HG03520 (cell line): ENCODE measurements around the gene ZNFX1.
"Not testable (repeated sequence)": the region's sequence is repeated elsewhere in the genome, so short reads cannot be mapped to it uniquely, and the experiment has no call there.

ENCODE experiments used
- ATAC-seq: cut with Tn5 transposase; IDR thresholded peaks from one replicate; pipeline ENCODE4 v1.9.1; 2021; ENCODE audit warnings: mild to moderate bottlenecking, moderate library complexity; ENCODE audit not compliant: unreplicated experiment

Gene ZNFX1

DNA sequence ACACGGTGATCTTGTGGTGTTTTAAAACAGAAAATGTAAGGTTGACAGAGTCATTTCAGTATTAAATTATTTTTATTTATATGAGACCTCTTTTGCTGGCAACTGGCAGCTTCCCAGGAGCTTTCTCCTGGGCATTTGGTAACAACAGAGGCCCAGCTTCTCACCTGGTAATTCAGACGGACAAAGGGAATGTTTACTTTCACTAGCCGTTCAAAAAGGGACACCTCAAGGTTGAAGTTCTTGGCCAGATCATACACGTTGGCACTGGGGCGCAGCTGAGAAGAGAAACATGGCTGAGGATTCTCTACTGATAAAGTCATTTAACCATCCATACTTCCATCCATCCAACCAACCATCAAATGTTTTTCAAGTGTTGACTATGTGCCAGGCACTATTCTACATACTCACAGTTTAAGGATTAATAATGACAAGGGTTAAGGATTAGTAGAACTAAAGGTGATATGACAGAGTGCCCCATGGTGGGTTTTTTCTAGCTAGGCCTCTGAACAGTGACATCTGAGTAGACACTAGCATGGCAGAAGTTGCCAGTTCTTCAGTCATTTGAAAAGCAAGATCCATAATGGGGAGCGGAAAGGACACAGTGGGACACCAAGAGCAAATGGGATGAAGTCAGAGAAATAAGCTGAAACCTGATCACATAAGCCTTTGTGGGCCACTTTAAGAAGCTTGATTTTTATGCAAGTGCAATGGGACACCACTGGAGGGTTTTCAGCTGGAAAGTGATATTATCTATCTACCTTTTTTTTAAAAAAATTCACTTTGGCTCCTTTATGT lies 25.1 kb downstream of the ZNFX1 start:
- ATAC-seq: no peak

DNA sequence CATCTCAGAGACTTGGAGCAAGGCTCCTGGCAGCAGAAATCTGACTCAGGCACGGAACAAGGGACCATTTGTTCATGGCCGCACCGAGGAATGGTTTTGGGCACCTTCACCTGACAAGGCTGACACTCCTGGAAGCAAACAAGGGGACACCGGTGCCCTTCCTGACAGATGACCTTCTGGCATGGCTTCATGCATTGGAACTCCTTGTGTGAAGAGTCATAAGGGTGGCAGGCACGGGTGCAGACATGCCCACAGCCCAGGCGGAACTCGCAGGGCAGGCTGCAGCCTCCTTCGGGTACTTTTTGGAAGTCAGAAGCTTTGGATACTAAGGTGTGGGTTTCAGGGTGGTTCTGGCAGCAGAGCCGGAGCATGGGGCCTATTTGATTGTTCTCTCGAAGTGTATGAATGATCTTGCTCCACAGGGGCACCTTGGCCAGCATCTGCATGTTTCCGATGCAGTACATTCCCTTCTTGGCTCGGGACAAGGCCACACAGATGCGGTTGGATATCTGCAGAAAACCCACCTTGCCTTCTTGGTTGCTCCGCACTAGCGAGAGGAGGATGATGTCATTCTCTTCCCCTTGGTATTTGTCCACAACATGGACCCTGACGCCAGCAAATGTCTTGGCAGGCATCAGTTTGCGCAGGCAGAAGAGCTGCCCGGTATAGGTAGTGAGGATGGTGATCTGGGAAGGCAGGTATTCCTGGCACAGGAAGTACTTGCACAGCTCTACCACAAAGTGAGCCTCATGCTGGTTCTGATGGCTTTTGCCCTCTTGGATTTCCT lies 28.8 kb downstream of the ZNFX1 start:
- ATAC-seq: no peak

DNA sequence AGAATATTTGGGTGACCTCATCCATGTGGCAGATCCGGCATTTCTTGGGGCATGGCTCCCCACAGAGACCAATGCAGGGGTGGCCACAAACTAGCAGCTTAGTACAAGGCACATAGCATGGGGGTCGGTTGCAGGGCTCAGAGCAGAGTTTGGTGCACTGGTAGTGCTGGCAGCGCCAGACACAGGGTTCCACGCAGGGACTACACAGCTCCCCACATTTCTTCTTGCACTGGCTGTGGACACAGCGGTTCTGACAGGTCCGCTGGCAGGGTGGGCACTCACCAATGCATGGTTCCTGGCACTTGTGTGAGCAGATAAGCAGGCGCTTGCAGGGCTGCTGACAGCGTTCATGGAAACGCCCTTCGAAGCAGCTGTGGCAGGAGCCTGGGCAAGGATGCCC lies 29.6 kb downstream of the ZNFX1 start:
- no peak for ATAC-seq

DNA sequence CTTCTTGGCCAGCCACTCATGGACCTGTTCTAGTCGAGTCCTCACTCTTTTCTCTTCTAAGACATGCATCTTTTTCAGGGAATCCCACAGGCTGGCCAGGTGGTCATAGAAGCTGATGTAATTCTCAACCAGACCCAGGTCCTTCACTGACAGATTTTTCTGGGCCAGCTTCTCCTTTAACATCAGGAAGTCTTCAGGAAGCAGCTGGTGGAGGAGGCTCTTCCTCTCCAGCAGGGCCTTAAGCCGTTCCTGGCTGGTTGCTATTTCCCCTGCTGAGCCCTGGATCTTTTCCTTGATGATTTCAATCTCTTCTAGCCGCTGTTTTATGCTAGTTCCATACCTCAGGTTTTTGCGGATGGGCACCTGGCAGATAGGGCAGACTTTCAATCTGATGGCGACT lies 30.1 kb downstream of the ZNFX1 start:
- ATAC-seq: no peak

DNA sequence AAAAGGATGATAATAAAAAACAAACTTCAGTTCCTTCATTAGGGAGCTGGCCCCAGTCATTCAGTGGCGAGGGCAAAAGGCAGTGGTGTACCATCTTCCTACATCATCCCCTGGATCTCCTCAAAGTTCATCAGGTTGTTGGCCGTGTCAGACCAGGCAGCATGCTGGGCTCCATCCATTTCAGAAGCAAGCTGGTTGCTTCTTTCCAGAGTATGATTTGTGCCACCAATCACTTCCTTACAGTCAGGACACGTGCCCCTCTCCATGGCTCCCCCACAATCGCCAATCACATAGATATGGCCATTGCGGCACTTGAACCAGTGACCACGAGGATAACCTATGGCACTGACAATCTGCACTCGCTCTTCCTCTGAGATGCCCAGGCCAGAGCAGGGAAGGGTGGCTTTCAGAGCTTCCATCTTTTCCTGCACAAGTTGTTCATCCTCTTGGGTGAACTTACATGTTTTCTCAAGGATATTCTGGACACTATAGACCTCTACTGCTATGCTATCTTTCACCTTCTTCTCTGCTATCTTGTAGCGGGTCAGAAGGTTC lies 30.6 kb downstream of the ZNFX1 start:
- no peak for ATAC-seq

DNA sequence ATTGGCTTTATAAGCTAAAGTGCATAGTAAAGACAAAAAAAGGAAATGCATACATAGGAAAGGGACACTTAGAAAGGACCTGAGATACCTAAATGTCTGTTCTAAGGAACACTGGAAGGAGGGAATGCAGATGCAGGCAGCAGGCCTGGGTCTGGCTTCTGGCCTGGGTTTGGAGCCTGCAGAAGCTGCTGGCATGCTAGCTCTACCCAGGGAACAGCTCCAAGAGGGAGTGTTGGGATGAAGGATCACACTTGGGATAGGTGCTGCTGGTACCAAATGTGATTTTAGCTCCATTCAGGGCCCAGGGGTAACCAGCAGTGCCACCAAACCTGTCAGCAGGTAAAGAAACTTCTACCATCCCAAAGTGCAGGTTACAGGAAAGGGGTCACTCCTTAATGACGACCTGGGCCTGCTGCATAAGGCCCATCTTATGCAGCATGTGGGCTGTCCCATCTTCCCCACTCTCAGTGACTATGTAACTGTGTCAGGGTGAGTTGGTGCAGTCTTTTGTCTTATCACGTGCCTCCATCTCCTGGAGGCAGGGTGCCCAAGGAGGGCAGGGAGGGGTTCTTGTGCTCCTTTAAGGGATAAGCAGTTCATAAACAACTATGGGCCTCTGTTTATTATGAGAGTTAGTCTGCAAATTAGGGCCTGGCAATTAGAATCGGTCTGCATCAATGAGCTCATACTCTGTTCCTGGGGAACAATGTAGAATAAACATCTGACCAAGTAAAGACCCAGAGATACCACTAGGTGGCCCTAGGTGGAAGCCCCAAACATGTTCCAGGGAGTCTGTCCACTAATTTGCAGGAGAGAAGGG lies 31.7 kb downstream of the ZNFX1 start:
- ATAC-seq: no peak

DNA sequence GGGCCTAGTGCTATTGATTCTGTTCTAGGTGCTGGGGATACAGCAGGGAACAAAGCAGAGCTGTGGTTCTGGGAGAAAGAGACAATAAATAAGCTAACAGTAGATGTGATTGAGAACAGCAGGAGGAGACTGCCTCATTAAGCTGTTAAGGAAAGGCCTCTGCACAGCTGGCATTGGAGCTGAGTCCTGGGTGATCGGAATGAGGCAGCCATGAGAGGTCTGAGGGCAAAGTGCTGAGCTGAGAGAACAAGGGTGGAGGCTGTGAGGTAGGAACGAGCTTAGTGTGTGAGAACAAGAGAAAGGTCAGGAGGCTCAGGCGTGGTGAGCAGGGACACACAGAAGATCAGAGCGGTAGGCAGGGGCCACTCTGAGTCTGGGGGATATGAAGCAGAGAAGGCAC lies 40.3 kb downstream of the ZNFX1 start:
- ATAC-seq: no peak

DNA sequence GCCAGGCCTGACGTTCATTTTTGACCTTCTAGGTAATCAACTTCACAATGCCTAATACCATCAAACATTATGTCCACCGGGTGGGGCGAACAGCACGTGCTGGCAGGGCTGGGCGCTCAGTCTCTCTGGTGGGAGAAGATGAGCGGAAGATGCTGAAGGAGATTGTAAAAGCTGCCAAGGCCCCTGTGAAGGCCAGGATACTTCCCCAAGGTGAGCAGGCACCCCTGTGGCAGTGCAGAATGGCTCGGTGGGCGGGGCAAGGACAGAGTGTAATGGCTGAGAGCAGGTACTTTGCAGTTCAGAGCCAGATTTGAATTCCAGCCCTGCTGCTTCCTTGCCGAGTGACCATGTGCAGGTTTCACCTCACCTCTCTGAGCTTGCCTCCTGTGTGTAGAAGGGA lies 41.6 kb downstream of the ZNFX1 start:
- ATAC-seq: no peak

DNA sequence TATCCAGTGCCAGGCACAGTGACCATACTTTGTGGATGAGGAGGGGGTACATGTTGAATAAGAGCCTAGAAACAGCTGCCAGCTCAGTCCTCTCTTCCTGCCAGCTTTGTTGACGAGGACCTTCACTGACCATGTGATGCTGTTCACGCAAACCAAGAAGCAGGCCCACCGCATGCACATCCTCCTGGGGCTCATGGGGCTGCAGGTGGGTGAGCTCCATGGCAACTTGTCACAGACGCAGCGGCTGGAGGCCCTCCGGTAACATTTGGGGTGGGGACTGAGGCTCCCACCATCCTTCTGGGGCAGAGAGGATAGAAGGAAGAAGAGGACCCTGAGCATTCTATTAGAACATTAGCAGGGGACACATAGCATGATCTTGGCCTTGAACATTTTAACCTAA lies 43.0 kb downstream of the ZNFX1 start:
- no peak for ATAC-seq

DNA sequence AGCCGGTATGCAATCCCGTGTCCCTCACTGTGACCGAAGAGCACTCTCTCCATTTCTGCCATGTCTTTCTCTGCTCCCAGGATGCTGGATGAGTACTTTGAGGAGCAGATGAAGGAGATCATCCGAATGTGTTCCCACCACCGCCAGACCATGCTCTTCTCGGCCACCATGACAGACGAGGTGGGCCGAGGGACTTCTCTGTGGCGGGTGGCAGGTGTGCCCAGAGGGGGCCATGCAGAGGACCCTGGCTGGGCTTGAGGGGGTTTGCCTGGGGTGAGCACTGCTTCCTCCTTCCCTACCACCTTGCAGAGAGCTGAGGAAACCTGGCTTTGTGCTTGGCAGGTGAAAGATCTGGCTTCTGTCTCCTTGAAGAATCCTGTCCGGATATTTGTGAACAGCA lies 44.6 kb downstream of the ZNFX1 start:
- no peak for ATAC-seq

DNA sequence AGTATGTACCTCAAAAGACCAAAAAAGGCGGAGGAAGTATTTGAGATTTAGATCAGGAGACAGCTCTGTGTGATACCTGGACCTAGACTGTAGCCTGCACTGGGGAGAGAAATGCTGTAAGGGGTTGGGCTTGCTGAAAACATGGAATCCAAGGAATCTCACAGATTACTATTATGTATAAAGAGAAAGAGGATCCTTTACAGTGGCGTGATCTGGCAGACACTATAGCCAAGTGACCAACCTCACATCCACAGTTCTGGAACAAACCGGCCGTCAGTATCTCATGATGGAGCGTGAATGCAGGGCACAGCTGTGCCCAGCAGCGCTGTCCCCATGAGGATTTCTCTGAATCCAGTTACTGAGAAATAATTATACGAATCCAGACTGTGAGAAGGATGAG lies 46.4 kb downstream of the ZNFX1 start:
- no peak for ATAC-seq

DNA sequence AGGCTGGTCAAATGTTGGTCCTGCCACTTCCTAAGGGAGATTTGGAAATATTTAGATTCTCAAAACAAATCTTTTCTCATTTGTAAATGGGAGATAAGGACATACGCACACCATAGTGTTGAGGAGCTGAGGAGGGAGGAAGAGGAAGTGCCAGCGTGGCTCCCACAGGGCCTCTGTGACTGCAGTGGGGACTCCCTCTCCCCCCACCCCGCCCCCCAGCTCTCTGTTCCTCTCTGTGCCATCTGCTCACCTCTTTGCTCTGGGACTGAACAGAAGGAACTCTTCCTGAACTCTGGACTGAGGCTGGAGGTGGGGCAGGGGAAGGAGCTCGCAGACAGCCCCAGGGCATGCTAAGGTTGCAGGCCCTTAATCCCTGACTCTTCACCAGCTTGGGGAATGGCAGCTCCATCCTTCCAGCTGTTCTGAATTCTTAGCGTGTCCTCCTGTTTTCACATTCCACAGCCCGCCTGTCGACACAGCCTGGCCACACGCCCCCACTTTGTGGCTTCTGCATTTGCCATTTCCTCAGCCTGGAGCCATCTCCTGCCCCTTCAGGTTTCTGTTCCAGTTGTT lies 47.2 kb downstream of the ZNFX1 start:
- no peak for ATAC-seq

DNA sequence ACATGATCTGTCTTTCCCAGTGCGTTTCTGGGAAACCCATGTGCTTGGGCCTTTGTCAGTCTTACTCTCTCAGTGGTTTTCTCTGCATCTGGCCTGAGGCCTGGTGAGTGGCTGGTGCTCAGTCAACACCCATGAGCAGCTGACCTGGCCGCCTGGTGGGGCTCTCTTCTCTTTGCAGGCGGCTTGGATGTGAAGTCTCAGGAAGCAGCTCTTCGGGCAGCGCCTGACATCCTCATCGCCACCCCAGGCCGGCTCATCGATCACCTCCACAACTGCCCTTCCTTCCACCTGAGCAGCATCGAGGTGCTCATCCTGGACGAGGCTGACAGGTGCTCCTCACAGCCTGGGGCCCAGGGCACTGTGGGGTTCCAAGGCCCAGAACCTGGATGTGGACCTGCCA lies 47.8 kb downstream of the ZNFX1 start:
- ATAC-seq: no peak

DNA sequence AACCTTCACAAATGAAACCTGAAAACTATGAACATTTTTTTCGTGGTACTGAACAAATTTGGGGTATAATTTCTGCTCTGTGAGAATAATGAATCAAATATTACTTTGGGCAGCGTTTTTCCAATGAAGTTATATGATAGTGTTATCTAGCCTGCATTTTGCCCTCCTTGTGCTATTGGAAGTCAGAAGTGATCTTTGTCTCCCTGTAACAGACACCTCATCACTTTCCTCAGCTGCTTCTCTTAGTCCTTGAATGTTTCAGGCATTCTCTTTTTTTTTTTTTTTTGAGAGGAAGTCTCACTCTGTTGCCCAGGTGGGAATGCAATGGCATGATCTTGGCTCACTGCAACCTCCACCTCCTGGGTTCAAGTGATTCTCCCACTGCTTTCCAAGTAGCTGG lies 48.5 kb downstream of the ZNFX1 start:
- ATAC-seq: no peak

DNA sequence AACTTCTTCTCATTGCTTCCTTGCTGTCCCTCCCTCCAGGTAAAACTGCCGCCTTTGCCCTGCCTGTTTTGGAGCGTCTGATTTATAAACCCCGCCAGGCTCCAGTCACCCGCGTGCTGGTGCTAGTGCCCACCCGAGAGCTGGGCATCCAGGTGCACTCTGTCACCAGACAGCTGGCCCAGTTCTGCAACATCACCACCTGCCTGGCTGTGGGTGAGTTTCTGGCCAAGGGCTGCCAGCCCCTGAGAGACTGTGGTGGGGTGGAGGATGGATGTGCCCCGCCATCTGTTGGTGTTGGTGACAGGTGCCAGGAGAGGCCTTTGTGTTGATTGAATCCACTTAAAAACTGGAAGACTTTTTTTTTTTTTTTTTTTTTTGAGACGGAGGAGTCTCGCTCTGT lies 49.2 kb downstream of the ZNFX1 start:
- ATAC-seq: no peak

DNA sequence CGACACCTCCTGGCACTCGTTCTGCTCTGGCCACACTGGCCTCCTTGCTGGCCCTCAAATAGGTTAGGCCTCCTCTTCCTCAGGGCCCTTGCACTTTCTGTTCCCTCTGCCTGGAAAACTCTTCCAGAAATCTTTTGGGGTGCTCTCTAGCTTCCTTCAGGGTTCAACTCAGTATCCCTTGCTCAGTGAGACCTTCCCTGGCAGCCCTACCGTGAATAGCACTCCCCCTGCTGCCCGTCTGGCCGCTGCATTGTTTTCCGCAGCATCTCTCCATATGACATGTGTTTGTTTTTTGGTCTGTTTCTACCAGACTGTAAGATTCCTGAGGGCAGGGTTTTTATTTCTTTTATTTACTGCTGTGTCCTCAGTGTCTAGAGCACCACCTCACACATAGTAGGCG lies 52.0 kb downstream of the ZNFX1 start:
- ATAC-seq: no peak

DNA sequence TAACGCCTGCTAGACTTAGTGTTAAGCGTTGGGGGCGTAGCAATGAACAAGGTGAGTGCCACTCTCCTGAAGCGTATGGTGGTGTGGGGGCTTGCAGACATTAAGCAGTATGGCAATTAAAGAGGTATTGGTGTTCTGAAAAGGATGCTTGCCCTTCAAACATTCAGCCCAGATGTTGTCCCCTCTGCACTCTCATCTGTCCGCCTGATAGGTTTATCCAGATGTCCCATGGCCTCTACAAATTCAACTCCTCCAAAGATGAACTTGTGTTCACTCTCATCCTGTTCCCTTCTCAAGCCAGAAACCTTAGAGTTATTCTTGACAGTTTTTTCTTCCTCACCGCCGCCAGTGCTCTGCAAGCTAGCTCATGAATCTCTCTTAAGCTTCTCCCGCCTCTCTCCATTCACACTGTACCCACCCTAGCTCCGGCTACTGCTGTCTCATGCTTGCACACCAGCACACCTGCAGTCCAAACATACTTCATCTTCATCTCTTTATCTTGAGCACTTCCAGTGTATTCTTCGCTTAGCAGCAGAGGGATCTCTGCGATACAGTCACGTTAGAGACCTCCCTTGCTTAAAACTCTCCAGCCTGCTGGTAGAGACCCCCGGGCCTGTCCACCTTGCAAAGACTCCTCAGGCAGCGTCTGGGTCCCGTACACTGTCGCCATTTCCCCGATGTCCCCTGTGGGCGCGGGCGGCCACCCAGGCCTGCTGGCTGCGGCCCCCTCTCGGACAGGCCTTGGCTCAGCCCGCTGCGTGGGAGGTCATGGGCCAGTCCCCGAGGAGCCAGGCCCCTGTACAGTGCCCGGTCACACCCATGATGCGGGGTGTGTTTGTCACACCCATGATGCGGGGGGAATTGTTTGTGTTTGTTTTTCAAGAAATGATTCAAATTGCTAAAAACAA lies 57.7 kb downstream of the ZNFX1 start:
- no peak for ATAC-seq

DNA sequence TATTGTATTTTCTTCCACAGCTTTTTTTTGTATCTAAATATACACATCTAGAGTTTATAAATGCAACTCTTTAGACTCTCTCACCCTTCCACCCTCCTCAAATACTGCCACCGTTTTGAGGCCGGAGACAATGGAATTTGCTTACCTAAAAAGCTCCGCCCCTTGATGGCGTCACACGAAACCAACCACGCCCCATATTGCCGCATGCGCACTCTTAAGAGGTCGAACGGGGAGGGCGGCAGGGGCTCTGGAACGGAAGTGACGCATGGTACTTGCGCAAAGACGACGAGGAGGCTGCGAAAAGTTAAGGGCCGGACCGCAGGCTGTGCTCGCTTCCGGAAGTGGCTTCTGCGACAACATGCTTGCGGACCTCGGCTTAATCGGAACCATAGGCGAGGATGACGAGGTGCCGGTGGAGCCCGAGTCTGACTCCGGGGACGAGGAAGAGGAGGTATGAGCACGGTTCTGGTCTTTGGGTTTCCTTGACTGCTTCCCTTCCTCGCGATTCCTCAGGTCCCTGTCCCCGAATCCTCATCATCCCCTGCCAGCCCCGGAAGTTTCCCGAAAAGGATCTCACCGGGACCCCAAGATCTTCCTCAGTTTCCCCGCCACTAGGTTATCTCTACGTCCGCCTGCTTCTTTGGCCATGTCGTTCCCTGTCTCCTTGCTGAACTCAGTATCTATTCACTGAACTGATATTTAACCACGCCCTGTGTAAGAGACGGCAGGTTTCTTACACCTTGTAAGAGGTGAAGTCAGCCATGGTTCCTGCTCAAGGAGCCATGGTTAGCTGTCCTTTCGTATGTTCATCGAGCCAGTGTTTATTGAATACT lies 58.5 kb downstream of the ZNFX1 start, which contains the start of gene DDX27:
DDX27 (plus strand) TSS at position 326 of the 833 bp plus-strand sequence; CDS start at position 359, 33 bp downstream.
- ATAC-seq: peak; percentile 76

DNA sequence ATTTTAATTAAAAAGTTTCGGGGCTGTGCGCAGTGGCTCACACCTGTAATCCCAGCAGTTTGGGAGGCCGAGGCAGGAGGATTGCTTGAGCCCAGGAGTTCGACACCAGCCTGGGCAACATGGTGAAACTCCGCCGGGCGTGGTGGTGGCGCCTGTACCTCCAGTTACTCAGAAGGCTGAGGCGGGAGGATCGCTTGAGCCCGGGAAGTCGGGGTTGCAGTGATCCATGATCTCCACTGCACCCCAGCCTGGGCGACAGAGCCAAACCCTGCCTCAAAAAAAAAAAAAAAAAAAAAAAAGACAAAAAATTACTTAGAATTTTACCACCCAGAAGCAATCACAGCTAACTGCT lies 59.1 kb downstream of the ZNFX1 start:
- ATAC-seq: not testable (repeated sequence)
